ENCODE results near the gene MAML3.

The MAML3 gene

GRCh38 chr4:140125374-140125773 lies 28.6 kb downstream of the MAML3 start:
- no peak for DNase-seq

- DNase-seq: no peak
Measured at GRCh38 chr4:140123666-140124377, 30.2 kb downstream of the MAML3 start.

- no peak for DNase-seq
Measured at GRCh38 chr4:140122891-140123290, 31.1 kb downstream of the MAML3 start.

GRCh38 chr4:140121646-140122045 lies 32.3 kb downstream of the MAML3 start:
- DNase-seq: no peak

GRCh38 chr4:140118931-140119640 lies 34.9 kb downstream of the MAML3 start:
- DNase-seq: no peak

GRCh38 chr4:140117947-140118346 lies 36.0 kb downstream of the MAML3 start:
- no peak for DNase-seq

- no peak for DNase-seq
Measured at GRCh38 chr4:140116442-140117104, 37.4 kb downstream of the MAML3 start.

GRCh38 chr4:140115140-140115539 lies 38.8 kb downstream of the MAML3 start:
- no peak for DNase-seq

GRCh38 chr4:140113653-140114052 lies 40.3 kb downstream of the MAML3 start:
- DNase-seq: no peak

- no peak for DNase-seq
Measured at GRCh38 chr4:140112576-140112975, 41.4 kb downstream of the MAML3 start.

GRCh38 chr4:140111256-140111655 lies 42.7 kb downstream of the MAML3 start:
- no peak for DNase-seq

- no peak for DNase-seq
Measured at GRCh38 chr4:140110542-140111215, 43.3 kb downstream of the MAML3 start.

GRCh38 chr4:140109737-140110136 lies 44.2 kb downstream of the MAML3 start:
- peak in 1 of 14 donors; percentile 65 for DNase-seq

GRCh38 chr4:140109292-140109691 lies 44.7 kb downstream of the MAML3 start:
- DNase-seq: no peak

- no peak for DNase-seq
Measured at GRCh38 chr4:140108713-140109230, 45.2 kb downstream of the MAML3 start.

GRCh38 chr4:140108243-140108642 lies 45.7 kb downstream of the MAML3 start:
- DNase-seq: no peak

GRCh38 chr4:140106289-140106844 lies 47.6 kb downstream of the MAML3 start:
- no peak for DNase-seq

GRCh38 chr4:140105436-140105835 lies 48.5 kb downstream of the MAML3 start:
- DNase-seq: no peak

- peak in 1 of 14 donors; percentile 74 for DNase-seq
Measured at GRCh38 chr4:140103676-140104075, 50.3 kb downstream of the MAML3 start.

- no peak for DNase-seq
Measured at GRCh38 chr4:140102421-140102820, 51.6 kb downstream of the MAML3 start.

GRCh38 chr4:140100771-140101170 lies 53.2 kb downstream of the MAML3 start:
- no peak for DNase-seq

GRCh38 chr4:140099983-140100382 lies 54.0 kb downstream of the MAML3 start:
- peak in 6 of 14 donors; percentile 9 to 53 (median 21) for DNase-seq

Data from C1 segment of cervical spinal cord (tissue), 14 donors.